ENCODE measurements around the gene HHEX. TPM values are rescaled to one million over a fixed set of nuclear protein-coding genes. Genes with fewer than 3 reads are reported as not detected.

HHEX gene
- total RNA-seq, 2 donors from 2014 or later: 96.5 to 113 TPM

DNA sequence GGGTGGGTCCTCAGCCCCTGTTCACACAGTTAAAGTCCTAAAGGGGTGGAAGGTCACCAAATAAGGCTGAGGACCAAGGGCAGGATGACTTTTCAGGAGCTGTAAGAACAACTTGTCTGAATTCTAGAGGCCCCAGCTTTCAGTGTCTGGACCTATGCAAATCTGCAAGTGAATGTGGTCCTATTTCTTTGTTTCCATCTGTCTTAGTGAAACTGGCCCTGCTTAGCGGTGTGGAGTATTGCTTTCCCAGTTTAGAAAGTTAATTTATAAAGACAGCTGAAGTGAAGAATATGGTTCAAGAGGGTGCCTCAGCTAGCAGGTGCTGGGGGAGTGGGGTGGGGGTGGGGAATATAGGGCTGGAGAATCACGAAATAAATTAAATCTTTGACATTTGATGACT lies 40.1 kb downstream of the HHEX start:
- Histone ChIP-seq H3K27ac (ENCODE audit: low read depth, low read length) (no peak overlapping the region), H3K9me3 (ENCODE audit: control insufficient read depth, low read length) (no peaks in the 10 kb centered on the region), H3K9ac (ENCODE audit: extremely low read depth, low read length, poor library complexity, severe bottlenecking) (no peak overlapping the region), H3K4me1 (ENCODE audit: control insufficient read depth, insufficient read depth, low read length) (peaks cover 6% of the 10 kb centered on the region), H3K27me3 (ENCODE audit: control insufficient read depth, insufficient read depth, low read length, poor library complexity, severe bottlenecking) (no peaks in the 10 kb centered on the region), H3K36me3 (ENCODE audit: control insufficient read depth, insufficient read depth, low read length) (no peaks in the 10 kb centered on the region), H3K4me3 (ENCODE audit: low read length) (no peak overlapping the region)
- Mint-ChIP-seq H3K9me3 (no peaks in the 10 kb centered on the region), H3K36me3 (ENCODE audit: low read depth) (no peaks in the 10 kb centered on the region), H3K4me3 (no peak overlapping the region), H3K4me1 (peaks cover 24% of the 10 kb centered on the region), H3K27ac (no peak overlapping the region), H3K27me3 (ENCODE audit: insufficient read depth) (peaks cover 10% of the 10 kb centered on the region)
- DNase-seq: no peak
- 78 to 93% methylated on average over 2 of the region's 2 CpGs for WGBS, 2 experiments (ENCODE audit: insufficient coverage in 1 of 2, insufficient read length in 1 of 2)
- TF ChIP-seq, protein P1, sequence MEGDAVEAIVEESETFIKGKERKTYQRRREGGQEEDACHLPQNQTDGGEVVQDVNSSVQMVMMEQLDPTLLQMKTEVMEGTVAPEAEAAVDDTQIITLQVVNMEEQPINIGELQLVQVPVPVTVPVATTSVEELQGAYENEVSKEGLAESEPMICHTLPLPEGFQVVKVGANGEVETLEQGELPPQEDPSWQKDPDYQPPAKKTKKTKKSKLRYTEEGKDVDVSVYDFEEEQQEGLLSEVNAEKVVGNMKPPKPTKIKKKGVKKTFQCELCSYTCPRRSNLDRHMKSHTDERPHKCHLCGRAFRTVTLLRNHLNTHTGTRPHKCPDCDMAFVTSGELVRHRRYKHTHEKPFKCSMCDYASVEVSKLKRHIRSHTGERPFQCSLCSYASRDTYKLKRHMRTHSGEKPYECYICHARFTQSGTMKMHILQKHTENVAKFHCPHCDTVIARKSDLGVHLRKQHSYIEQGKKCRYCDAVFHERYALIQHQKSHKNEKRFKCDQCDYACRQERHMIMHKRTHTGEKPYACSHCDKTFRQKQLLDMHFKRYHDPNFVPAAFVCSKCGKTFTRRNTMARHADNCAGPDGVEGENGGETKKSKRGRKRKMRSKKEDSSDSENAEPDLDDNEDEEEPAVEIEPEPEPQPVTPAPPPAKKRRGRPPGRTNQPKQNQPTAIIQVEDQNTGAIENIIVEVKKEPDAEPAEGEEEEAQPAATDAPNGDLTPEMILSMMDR (conservative IDR thresholded peaks at IDR 0.05): no peak

DNA sequence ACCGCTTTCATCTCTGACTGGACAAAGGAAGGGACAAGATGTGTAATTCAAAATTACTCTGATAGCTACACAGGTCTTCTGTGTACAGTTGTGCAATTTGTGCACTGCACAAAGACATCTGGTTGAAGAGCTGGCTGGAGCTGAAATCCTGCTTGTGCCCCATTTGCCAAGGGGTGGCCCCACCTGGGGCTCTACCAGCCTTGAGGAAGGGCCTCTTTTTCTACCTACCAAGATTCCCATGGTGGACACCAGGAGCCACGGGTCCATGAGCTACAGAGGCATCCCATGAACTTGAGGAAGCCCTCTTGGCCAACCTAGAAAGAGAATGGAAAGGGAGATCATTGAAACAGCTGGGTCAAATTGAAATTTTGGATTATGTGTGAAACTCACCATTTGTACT lies 43.2 kb downstream of the HHEX start:
- H3K36me3 ChIP-seq (ENCODE audit: control insufficient read depth, insufficient read depth, low read length): no peaks in the 10 kb centered on the region
- Mint-ChIP-seq H3K4me3 (no peak overlapping the region), H3K4me1 (peaks cover 3% of the 10 kb centered on the region), H3K36me3 (ENCODE audit: low read depth) (no peaks in the 10 kb centered on the region), H3K27me3 (ENCODE audit: insufficient read depth) (peaks cover 10% of the 10 kb centered on the region), H3K27ac (no peak overlapping the region), H3K9me3 (no peaks in the 10 kb centered on the region)
- WGBS, 2 experiments (ENCODE audit: insufficient coverage in 1 of 2, insufficient read length in 1 of 2): 78 to 90% methylated on average over 1 to 2 of the region's 2 CpGs
- TF ChIP-seq, protein P1 (conservative IDR thresholded peaks at IDR 0.05): no peak
- H3K9ac ChIP-seq (ENCODE audit: extremely low read depth, low read length, poor library complexity, severe bottlenecking): no peak overlapping the region
- H3K27ac ChIP-seq (ENCODE audit: low read depth, low read length): no peak overlapping the region
- DNase-seq: no peak
- H3K4me1 ChIP-seq (ENCODE audit: control insufficient read depth, insufficient read depth, low read length): no peaks in the 10 kb centered on the region
- no peaks in the 10 kb centered on the region for H3K9me3 ChIP-seq (ENCODE audit: control insufficient read depth, low read length)
- H3K4me3 ChIP-seq (ENCODE audit: low read length): no peak overlapping the region
- H3K27me3 ChIP-seq (ENCODE audit: control insufficient read depth, insufficient read depth, low read length, poor library complexity, severe bottlenecking): no peaks in the 10 kb centered on the region

DNA sequence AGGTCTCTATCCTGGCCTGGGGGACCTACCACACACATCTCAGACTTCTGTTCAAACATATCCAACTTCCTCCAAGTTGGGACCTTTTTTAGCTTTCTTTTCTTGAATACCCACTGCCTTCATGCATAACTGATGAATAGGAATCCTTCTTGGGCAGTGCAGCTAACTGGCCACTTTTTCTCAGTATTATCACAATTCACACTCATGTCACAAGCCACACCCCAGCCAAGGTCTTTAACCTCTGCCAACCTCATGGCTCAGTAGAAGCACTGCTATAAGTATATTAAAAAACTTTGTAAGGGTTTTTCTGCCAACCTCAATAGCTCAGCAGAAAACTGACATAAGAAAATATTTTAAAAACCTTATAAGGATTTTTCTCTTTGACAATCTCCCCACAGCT lies 44.5 kb downstream of the HHEX start:
- no peak overlapping the region for H3K4me3 Mint-ChIP-seq
- H3K36me3 Mint-ChIP-seq (ENCODE audit: low read depth): no peaks in the 10 kb centered on the region
- no peak overlapping the region for H3K27ac ChIP-seq (ENCODE audit: low read depth, low read length)
- no peaks in the 10 kb centered on the region for H3K4me1 ChIP-seq (ENCODE audit: control insufficient read depth, insufficient read depth, low read length)
- H3K9me3 Mint-ChIP-seq: no peaks in the 10 kb centered on the region
- TF ChIP-seq, protein P1 (conservative IDR thresholded peaks at IDR 0.05): no peak
- DNase-seq: no peak
- H3K36me3 ChIP-seq (ENCODE audit: control insufficient read depth, insufficient read depth, low read length): no peaks in the 10 kb centered on the region
- H3K4me1 Mint-ChIP-seq: no peaks in the 10 kb centered on the region
- no peak overlapping the region for H3K9ac ChIP-seq (ENCODE audit: extremely low read depth, low read length, poor library complexity, severe bottlenecking)
- H3K27me3 ChIP-seq (ENCODE audit: control insufficient read depth, insufficient read depth, low read length, poor library complexity, severe bottlenecking): no peaks in the 10 kb centered on the region
- H3K27me3 Mint-ChIP-seq (ENCODE audit: insufficient read depth): peaks cover 10% of the 10 kb centered on the region
- H3K9me3 ChIP-seq (ENCODE audit: control insufficient read depth, low read length): no peaks in the 10 kb centered on the region
- H3K27ac Mint-ChIP-seq: no peak overlapping the region
- no peak overlapping the region for H3K4me3 ChIP-seq (ENCODE audit: low read length)
